PC-9 (cell line): ENCODE measurements around the gene FFAR3.
"Not testable (repeated sequence)": the region's sequence is repeated elsewhere in the genome, so short reads cannot be mapped to it uniquely, and the experiment has no call there.

ENCODE experiments used
- CTCF ChIP-seq: fragments of 200-600 bp; sonication (generic); conservative IDR thresholded peaks from 2 replicates; pipeline ENCODE4 v1.6.1; 2017; ENCODE audit warnings: mixed run types, antibody characterized with exemption, mild to moderate bottlenecking, moderate library complexity
- EZH2 ChIP-seq: fragments of 200-600 bp; sonication (generic); IDR thresholded peaks from 2 replicates; pipeline ENCODE4 v1.8.0; 2017; ENCODE audit warnings: antibody characterized with exemption, low read depth

- not testable (repeated sequence) for TF ChIP-seq CTCF, EZH2
Observed at GRCh38 chr19:35374031-35374430, 15.8 kb downstream of the FFAR3 start.
